ENCODE data around the gene TULP4.
"Not testable (repeated sequence)": the region's sequence is repeated elsewhere in the genome, so short reads cannot be mapped to it uniquely, and the experiment has no call there.

TULP4 gene

GRCh38 chr6:158324136-158324535 is 11.9 kb downstream of the TULP4 start:
- no peak for DNase-seq

- DNase-seq = no peak
Observed at GRCh38 chr6:158327211-158327610, 14.9 kb downstream of the TULP4 start.

GRCh38 chr6:158328952-158329351 is 16.7 kb downstream of the TULP4 start:
- no peak for DNase-seq

- no peak for DNase-seq
Observed at GRCh38 chr6:158329531-158329930, 17.3 kb downstream of the TULP4 start.

- DNase-seq = no peak
Observed at GRCh38 chr6:158330016-158330415, 17.8 kb downstream of the TULP4 start.

GRCh38 chr6:158332237-158332636 is 20.0 kb downstream of the TULP4 start:
- no peak for DNase-seq

- no peak for DNase-seq
Observed at GRCh38 chr6:158333094-158333493, 20.8 kb downstream of the TULP4 start.

GRCh38 chr6:158334534-158334933 is 22.3 kb downstream of the TULP4 start:
- no peak for DNase-seq

GRCh38 chr6:158337332-158337731 is 25.1 kb downstream of the TULP4 start:
- no peak for DNase-seq

GRCh38 chr6:158338311-158339112 is 26.2 kb downstream of the TULP4 start:
- no peak for DNase-seq

GRCh38 chr6:158339197-158339596 is 26.9 kb downstream of the TULP4 start:
- not testable (repeated sequence) for DNase-seq

- DNase-seq = no peak
Observed at GRCh38 chr6:158340252-158340651, 28.0 kb downstream of the TULP4 start.

GRCh38 chr6:158344534-158344933 is 32.3 kb downstream of the TULP4 start:
- DNase-seq = no peak

GRCh38 chr6:158345444-158345843 is 33.2 kb downstream of the TULP4 start:
- not testable (repeated sequence) for DNase-seq

- DNase-seq = no peak
Observed at GRCh38 chr6:158347335-158347734, 35.1 kb downstream of the TULP4 start.

- DNase-seq = not testable (repeated sequence)
Observed at GRCh38 chr6:158348737-158349504, 36.7 kb downstream of the TULP4 start.

- DNase-seq = not testable (repeated sequence)
Observed at GRCh38 chr6:158349505-158350275, 37.4 kb downstream of the TULP4 start.

- not testable (repeated sequence) for DNase-seq
Observed at GRCh38 chr6:158350731-158351130, 38.5 kb downstream of the TULP4 start.

- no peak for DNase-seq
Observed at GRCh38 chr6:158353883-158354877, 41.9 kb downstream of the TULP4 start.
